Omental fat pad (tissue), 4 donors: Measurements from ENCODE around the gene DNAH9. TPM values are rescaled to one million over a fixed set of nuclear protein-coding genes. Genes with fewer than 3 reads are reported as not detected.

Experiments used
- ATAC-seq: fragments of 150-250 bp; one replicate; pipeline ENCODE4 v1.9.1; 2016; ENCODE audit warnings: mild to moderate bottlenecking, moderate library complexity; ENCODE audit not compliant: low FRiP score
- DNase-seq: peaks from one replicate; pipeline ENCODE4 v3.0.0-alpha.2; 2019; ENCODE audit warnings: low spot score
- CTCF ChIP-seq, 3 donors: fragments of 450-650 bp; IDR thresholded peaks; one replicate each; pipeline ENCODE4 v1.5.1; 2016 to 2017; ENCODE audit warnings: antibody characterized with exemption in 3 of 3, mild to moderate bottlenecking in 3 of 3, moderate library complexity in 2 of 3
- total RNA-seq, 4 donors: library from RNA; depleted of rRNA; stranded (reverse); fragments of >200 nt; gene quantifications; one replicate each; pipeline ENCODE4 v1.1.0, GENCODE V29; 2016

DNAH9 gene
- total RNA-seq, 4 donors from 2014 or later = 0.72 to 6.0 (median 3.1) TPM

- DNase-seq (no peak), ATAC-seq (no peak)
- no peak for TF ChIP-seq CTCF (IDR thresholded peaks at IDR 0.05)
Measured at GRCh38 chr17:11814655-11815262, 216.5 kb downstream of the DNAH9 start.

- DNase-seq (no peak), ATAC-seq (no peak)
- TF ChIP-seq CTCF (IDR thresholded peaks at IDR 0.05) = no peak
Measured at GRCh38 chr17:11816409-11816808, 218.1 kb downstream of the DNAH9 start.

GRCh38 chr17:11823862-11824261 lies 225.6 kb downstream of the DNAH9 start:
- no peak for TF ChIP-seq CTCF (IDR thresholded peaks at IDR 0.05)
- DNase-seq (no peak), ATAC-seq (no peak)

- DNase-seq (no peak), ATAC-seq (no peak)
- no peak for TF ChIP-seq CTCF (IDR thresholded peaks at IDR 0.05)
Measured at GRCh38 chr17:11825572-11826209, 227.4 kb downstream of the DNAH9 start.

GRCh38 chr17:11832401-11833137 lies 234.3 kb downstream of the DNAH9 start:
- TF ChIP-seq CTCF (IDR thresholded peaks at IDR 0.05) = no peak
- DNase-seq = no peak
- ATAC-seq = no peak

- TF ChIP-seq CTCF (IDR thresholded peaks at IDR 0.05) = no peak
- DNase-seq (no peak), ATAC-seq (no peak)
Measured at GRCh38 chr17:11836508-11836907, 238.2 kb downstream of the DNAH9 start.
